ENCODE results near the gene DGKI.

The DGKI gene

GRCh38 chr7:137846827-137847567 is at the start of gene DGKI:
TSS of gene DGKI (minus strand) at chr7:137846974.
- no peak for DNase-seq (ENCODE audit: low read depth in 2 of 2)

GRCh38 chr7:137895301-137896221 is 48.8 kb upstream of the DGKI start:
- DNase-seq (ENCODE audit: low read depth in 2 of 2), result no peak

- DNase-seq (ENCODE audit: low read depth in 2 of 2), result no peak
Measured at GRCh38 chr7:137893143-137893742, 46.5 kb upstream of the DGKI start.

- no peak for DNase-seq (ENCODE audit: low read depth in 2 of 2)
Measured at GRCh38 chr7:137891016-137891655, 44.4 kb upstream of the DGKI start.

GRCh38 chr7:137890449-137890921 is 43.7 kb upstream of the DGKI start:
- no peak for DNase-seq (ENCODE audit: low read depth in 2 of 2)

GRCh38 chr7:137888241-137888640 is 41.5 kb upstream of the DGKI start:
- DNase-seq (ENCODE audit: low read depth in 2 of 2), result no peak

- DNase-seq (ENCODE audit: low read depth in 2 of 2), result no peak
Measured at GRCh38 chr7:137886746-137887145, 40.0 kb upstream of the DGKI start.

GRCh38 chr7:137886281-137886680 is 39.5 kb upstream of the DGKI start:
- no peak for DNase-seq (ENCODE audit: low read depth in 2 of 2)

- DNase-seq (ENCODE audit: low read depth in 2 of 2), result no peak
Measured at GRCh38 chr7:137885678-137886077, 38.9 kb upstream of the DGKI start.

GRCh38 chr7:137882806-137883205 is 36.0 kb upstream of the DGKI start:
- no peak for DNase-seq (ENCODE audit: low read depth in 2 of 2)

- DNase-seq (ENCODE audit: low read depth in 2 of 2), result no peak
Measured at GRCh38 chr7:137882261-137882668, 35.5 kb upstream of the DGKI start.

GRCh38 chr7:137881607-137882260 is 35.0 kb upstream of the DGKI start:
- no peak for DNase-seq (ENCODE audit: low read depth in 2 of 2)

- DNase-seq (ENCODE audit: low read depth in 2 of 2), result no peak
Measured at GRCh38 chr7:137880432-137880831, 33.7 kb upstream of the DGKI start.

GRCh38 chr7:137879357-137880158 is 32.8 kb upstream of the DGKI start:
- no peak for DNase-seq (ENCODE audit: low read depth in 2 of 2)

GRCh38 chr7:137878333-137878961 is 31.7 kb upstream of the DGKI start:
- DNase-seq (ENCODE audit: low read depth in 2 of 2), result no peak

- DNase-seq (ENCODE audit: low read depth in 2 of 2), result no peak
Measured at GRCh38 chr7:137877027-137877675, 30.4 kb upstream of the DGKI start.

- DNase-seq (ENCODE audit: low read depth in 2 of 2), result no peak
Measured at GRCh38 chr7:137875746-137876145, 29.0 kb upstream of the DGKI start.

GRCh38 chr7:137873979-137874777 is 27.4 kb upstream of the DGKI start:
- no peak for DNase-seq (ENCODE audit: low read depth in 2 of 2)

- DNase-seq (ENCODE audit: low read depth in 2 of 2), result no peak
Measured at GRCh38 chr7:137873524-137873923, 26.8 kb upstream of the DGKI start.

All from stimulated activated CD8-positive, alpha-beta memory T cell treated with anti-CD3 and anti-CD28 coated beads, Interleukin-15, amount 100 ng/mL, for 4 hours (primary cell).